ENCODE results near the gene PSEN1. TPM values are rescaled to one million over a fixed set of nuclear protein-coding genes. Genes with fewer than 3 reads are reported as not detected.

The PSEN1 gene
- total and polyA plus RNA-seq, 10 of the 15 experiments (the other 5 are each of a cell fraction or from before 2014, with no cell fraction given), result 8.9 to 32.3 (median 21.8) TPM

GRCh38 chr14:73168274-73168673 is 32.0 kb downstream of the PSEN1 start:
- CTCF ChIA-PET, result interaction anchor here (0.9 kb wide), 1 partner anchor 304 kb away, joined by 3 read pairs; no protein-coding TSS in a partner anchor
- TF ChIP-seq EZH2 (IDR thresholded peaks at IDR 0.05; ENCODE audit: borderline replicate concordance, control insufficient read depth, low read depth, low read length) (no peak), NFYA (IDR thresholded peaks at IDR 0.05; ENCODE audit: borderline replicate concordance, low read depth, low read length) (no peak), ATF2 (IDR thresholded peaks at IDR 0.05; ENCODE audit: low read length) (no peak), EGR1 (IDR thresholded peaks at IDR 0.05; ENCODE audit: borderline replicate concordance in 1 of 2, low read depth in 2 of 2, low read length in 2 of 2) (no peak), SREBF2 (IDR thresholded peaks at IDR 0.05; ENCODE audit: low read length) (no peak), IKZF2 (IDR thresholded peaks at IDR 0.05) (no peak), NRF1 (conservative IDR thresholded peaks at IDR 0.05; ENCODE audit: low read depth, low read length) (no peak), STAT3 (IDR thresholded peaks at IDR 0.05; ENCODE audit: low read depth, low read length) (no peak), CREB1 (IDR thresholded peaks at IDR 0.05; ENCODE audit: low read depth) (no peak), IRF3 (IDR thresholded peaks at IDR 0.05) (no peak), RFX5 (IDR thresholded peaks at IDR 0.05; ENCODE audit: low read depth, low read length) (no peak), BACH1 (IDR thresholded peaks at IDR 0.05; ENCODE audit: borderline replicate concordance) (no peak), JUNB (IDR thresholded peaks at IDR 0.05) (no peak), ZNF24 (IDR thresholded peaks at IDR 0.05) (no peak), ELK1 (IDR thresholded peaks at IDR 0.05; ENCODE audit: low read depth, low read length) (no peak)
- TF ChIP-seq, protein P1, sequence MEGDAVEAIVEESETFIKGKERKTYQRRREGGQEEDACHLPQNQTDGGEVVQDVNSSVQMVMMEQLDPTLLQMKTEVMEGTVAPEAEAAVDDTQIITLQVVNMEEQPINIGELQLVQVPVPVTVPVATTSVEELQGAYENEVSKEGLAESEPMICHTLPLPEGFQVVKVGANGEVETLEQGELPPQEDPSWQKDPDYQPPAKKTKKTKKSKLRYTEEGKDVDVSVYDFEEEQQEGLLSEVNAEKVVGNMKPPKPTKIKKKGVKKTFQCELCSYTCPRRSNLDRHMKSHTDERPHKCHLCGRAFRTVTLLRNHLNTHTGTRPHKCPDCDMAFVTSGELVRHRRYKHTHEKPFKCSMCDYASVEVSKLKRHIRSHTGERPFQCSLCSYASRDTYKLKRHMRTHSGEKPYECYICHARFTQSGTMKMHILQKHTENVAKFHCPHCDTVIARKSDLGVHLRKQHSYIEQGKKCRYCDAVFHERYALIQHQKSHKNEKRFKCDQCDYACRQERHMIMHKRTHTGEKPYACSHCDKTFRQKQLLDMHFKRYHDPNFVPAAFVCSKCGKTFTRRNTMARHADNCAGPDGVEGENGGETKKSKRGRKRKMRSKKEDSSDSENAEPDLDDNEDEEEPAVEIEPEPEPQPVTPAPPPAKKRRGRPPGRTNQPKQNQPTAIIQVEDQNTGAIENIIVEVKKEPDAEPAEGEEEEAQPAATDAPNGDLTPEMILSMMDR (IDR thresholded peaks at IDR 0.05 in 2 of 3, conservative IDR thresholded peaks at IDR 0.05 in 1 of 3; ENCODE audit: control insufficient read depth in 2 of 3, extremely low read depth in 1 of 3, insufficient read depth in 1 of 3, low read depth in 3 of 3, low read length in 3 of 3), result no peak
- TF ChIP-seq, protein P2, sequence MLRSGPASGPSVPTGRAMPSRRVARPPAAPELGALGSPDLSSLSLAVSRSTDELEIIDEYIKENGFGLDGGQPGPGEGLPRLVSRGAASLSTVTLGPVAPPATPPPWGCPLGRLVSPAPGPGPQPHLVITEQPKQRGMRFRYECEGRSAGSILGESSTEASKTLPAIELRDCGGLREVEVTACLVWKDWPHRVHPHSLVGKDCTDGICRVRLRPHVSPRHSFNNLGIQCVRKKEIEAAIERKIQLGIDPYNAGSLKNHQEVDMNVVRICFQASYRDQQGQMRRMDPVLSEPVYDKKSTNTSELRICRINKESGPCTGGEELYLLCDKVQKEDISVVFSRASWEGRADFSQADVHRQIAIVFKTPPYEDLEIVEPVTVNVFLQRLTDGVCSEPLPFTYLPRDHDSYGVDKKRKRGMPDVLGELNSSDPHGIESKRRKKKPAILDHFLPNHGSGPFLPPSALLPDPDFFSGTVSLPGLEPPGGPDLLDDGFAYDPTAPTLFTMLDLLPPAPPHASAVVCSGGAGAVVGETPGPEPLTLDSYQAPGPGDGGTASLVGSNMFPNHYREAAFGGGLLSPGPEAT (IDR thresholded peaks at IDR 0.05; ENCODE audit: low read depth), result no peak

More at GRCh38 chr14:73168274-73168673, 32.0 kb downstream of the PSEN1 start:
- no TSS peak for BruUV-seq (replicated peaks)
- H3K9me3 ChIP-seq (replicated peaks; ENCODE audit: control insufficient read depth, insufficient read depth, low read length), result no peaks in the 10 kb centered on the region
- ChIA-PET POLR2A (no interaction called here), RAD21 (ENCODE audit: unreplicated experiment) (interaction anchor here (1.0 to 1.5 kb wide), 2 partner anchors 303 to 465 kb away, joined by 3 to 4 read pairs; no protein-coding TSS in a partner anchor), SMC1A (ENCODE audit: uncharacterized antibody, unreplicated experiment) (interaction anchor here (0.6 kb wide), 1 partner anchor 303 kb away, joined by 3 read pairs; no protein-coding TSS in a partner anchor)
- H2AFZ ChIP-seq (ENCODE audit: control insufficient read depth, low read depth, low read length), result no peak overlapping the region
- intact Hi-C loops (cut with micrococcal nuclease; ENCODE audit: unreplicated experiment), result no loop called here
- H3K27me3 ChIP-seq (replicated peaks in 1 of 2; ENCODE audit: control insufficient read depth in 2 of 2, insufficient read depth in 2 of 2, low read length in 1 of 2), result no peaks in the 10 kb centered on the region
- ATAC-seq (no peak), DNase-seq (ENCODE audit: low read depth, low spot score) (no peak), FAIRE-seq (no peak)
- H3K36me3 ChIP-seq (ENCODE audit: control insufficient read depth in 2 of 2, insufficient read depth in 2 of 2, low read length in 1 of 2), result peaks cover 8 to 29% of the 10 kb centered on the region in 2 experiments
- H4K20me1 ChIP-seq (ENCODE audit: control insufficient read depth, insufficient read depth), result no peaks in the 10 kb centered on the region
- in situ Hi-C loops (cut with MboI), result loop anchor here (5.0 kb wide), 1 partner anchor 304 kb away; no protein-coding TSS in a partner anchor
- H3K27ac ChIP-seq (ENCODE audit: control insufficient read depth, insufficient read depth), result no peak overlapping the region
- H3K79me2 ChIP-seq (ENCODE audit: control insufficient read depth, insufficient read depth, low read length), result no peaks in the 10 kb centered on the region
- no peak overlapping the region for H3K9ac ChIP-seq (ENCODE audit: control insufficient read depth, insufficient read depth, low read length)
- no peaks in the 10 kb centered on the region for H3K4me1 ChIP-seq (ENCODE audit: control insufficient read depth, insufficient read depth, low read length)
- 97% methylated on average over 9 of the region's 9 CpGs for WGBS (ENCODE audit: insufficient coverage, insufficient replicate concordance, low lambda C conversion rate, missing lambda C conversion rate)
- no peak overlapping the region for H3K4me3 ChIP-seq
- no peak overlapping the region for H3K4me2 ChIP-seq (ENCODE audit: control insufficient read depth, insufficient read depth)

All from GM12878 (cell line).